Iris pigment epithelial cell (primary cell): ENCODE data around the gene ST6GALNAC3.
A peak's percentile ranks its signal among the peaks of the same experiment; 100 is the strongest.
"Not testable (repeated sequence)": the region's sequence is repeated elsewhere in the genome, so short reads cannot be mapped to it uniquely, and the experiment has no call there.

ENCODE experiments used
- DNase-seq: peaks from one replicate; pipeline ENCODE4 v3.0.0-alpha.2; 2011; ENCODE audit warnings: low read depth

The ST6GALNAC3 gene

DNA sequence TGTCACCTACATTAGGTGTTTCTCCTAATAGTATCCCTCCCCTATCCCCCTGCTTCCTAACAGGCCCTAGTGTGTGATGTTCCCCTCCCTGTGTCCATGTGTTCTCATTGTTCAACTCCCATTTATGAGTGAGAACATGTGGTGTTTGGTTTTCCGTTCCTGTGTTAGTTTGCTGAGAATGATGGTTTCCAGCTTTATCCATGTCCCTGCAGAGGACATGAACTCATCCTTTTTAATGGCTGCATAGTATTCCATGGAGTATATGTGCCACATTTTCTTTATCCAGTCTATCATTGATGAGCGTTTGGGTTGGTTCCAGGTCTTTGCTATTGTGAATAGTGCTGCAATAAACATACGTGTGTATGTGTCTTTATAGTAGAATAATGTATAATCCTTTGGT, 267.3 kb downstream of the ST6GALNAC3 start:
- DNase-seq: not testable (repeated sequence)

DNA sequence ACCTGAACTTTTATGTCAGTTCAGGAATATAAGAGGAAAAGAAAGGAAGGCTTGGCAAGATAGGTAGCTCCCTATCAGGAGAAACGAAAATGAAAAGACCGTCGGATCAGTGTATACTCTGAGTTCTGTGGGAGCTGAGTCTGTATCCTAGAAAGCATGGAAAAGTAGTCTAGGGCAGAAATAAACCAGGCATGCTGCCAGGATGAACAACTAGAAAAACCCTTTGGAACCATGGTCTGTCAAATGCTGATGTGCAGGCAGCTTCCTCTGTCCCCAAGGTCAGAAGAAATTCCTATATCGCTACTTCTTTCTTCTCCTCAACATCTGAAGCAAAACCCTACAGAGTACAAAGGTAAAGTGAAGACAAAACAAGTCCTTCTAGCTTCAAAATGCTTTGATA, 268.8 kb downstream of the ST6GALNAC3 start:
- no peak for DNase-seq

DNA sequence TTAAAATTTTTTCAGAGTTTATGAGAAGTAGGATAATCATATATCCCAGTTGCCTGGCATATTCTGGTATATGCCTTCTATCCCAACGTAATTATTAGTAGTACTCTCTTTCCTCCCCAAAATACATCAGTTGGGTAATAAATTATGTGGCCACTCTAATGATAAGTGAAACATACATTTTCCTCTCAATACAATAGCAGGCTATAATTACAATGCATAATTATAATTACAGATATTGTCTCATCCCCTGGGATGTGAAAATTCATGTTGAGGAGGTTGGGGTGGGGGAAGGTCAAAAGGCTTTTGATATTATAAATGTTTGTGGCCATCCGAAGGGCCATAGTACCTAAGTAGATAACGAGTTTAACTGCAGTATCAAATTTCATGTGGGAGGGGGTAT, 277.1 kb downstream of the ST6GALNAC3 start:
- DNase-seq: no peak

DNA sequence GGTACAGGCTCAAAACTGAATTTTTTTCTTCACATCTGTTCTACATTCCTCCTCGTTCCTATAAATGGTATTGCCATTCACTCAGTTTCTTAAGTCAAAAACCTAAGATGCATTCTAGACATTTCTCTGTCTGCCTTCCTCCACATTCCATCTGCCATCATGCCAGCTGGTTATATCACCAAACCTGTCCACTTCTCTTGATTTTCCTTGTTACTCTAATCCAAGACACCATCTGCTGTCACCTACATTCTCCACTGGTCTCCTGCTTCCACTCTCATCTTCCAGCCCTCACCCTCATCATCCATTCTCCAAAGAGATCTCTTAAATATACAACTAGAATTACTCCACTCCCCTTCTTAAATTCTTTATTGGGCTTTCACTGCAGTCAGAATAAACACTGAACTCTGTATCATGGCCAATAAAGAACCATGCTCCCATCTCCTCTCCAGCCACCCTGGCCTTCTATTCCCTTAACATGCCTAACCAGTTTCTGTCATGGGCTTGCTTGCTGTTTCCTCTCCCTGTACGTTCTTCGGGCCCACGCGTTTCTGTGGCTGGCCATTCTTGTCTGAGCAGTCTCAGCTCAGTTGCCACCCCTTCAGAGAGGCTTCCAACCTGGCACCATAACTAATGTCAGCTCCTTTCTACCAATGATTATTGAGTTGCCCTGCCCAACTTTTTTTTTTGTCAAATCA, 278.3 kb downstream of the ST6GALNAC3 start:
- DNase-seq: no peak

DNA sequence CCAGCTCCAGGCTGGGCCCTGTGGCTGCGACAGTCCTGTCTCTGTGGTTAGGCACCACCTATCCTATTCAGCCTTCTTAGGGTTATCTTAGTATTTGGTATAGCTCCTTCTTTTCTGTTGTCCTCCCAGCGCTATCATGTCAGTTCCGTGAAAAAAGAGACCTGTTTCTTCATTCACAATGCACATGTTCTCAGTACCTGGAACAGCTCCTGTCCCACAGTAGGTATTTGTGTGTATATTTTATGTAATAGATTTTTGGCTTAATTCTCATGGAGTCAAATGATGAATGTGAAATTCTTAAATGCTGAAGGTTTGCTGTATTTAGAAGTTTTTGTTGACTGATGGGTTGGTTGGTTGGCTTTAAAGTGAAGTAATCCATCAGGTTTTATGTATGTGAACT, 279.7 kb downstream of the ST6GALNAC3 start:
- DNase-seq: no peak

DNA sequence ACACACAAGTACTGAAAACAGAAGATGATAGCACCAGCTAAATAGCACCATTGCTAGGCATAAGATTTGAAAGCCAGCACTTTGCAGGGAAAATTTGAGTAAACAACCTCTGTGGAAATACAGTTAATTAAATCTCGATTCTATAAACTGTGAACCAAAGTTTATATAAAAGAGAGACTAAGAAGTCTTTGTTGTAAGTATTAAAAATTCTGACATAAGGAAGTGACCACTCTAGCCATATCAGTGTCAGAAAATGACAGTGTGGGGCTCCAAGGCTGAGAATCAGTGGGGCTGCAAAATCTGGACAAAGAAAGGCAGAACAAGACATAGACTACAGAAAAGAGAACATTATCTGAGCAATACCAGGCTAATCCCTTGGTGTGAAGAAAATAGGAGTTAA, 292.2 kb downstream of the ST6GALNAC3 start:
- DNase-seq: no peak

DNA sequence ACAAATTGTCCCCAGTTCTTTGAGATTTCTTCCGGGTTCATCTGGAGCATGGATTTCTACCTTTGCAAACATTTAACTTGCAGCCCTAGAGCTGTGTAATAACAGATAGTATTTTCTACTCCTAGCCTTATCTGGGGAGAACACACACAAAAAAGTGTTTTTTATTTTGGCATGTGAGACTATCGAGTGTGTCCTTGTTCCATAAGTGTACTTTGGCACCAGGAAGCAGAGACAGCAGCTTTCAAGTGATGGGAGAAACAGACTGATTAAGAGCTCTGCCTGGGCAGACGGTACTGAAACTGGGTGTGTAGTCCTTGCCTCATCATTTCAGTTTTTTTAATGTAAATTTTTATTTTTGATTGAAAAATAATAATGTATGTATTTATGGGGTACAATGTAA, 297.4 kb downstream of the ST6GALNAC3 start:
- DNase-seq: no peak

DNA sequence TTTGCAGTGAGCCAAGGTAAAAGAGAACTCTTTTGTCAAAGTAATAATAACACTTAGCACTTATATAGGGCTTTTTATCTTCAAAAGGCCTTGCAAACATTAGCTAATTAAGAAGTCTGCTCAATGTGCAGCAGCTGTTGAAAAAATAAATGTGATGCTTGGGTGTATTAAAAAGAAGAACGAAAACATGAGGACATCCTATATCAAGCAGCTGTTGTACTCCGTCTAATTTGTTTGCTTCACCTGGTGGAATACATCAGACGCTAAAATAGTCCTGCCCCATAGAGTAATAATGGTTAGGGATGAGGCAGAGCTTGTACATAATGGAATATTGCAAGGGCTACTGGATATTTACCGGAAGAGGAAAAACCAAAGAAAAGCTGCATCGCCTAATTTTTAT, 299.5 kb downstream of the ST6GALNAC3 start:
- DNase-seq: no peak

DNA sequence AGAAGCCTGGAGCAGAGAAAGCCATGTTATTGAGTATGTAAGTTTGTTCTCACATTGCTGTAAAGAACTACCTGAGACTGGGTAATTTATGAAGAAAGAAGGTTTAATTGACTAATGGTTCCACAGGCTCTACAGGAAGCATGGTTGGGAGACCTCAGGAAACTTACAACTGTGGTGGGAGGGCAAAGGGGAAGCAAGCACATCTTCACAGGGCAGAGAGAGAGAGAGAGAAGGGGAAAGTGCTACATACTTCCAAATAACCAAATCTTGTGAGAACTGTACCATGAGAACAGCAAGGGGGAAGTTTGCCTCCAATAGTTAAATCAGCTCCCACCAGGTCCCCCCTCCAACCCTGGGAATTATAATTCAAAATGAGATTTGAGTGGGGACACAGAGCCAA, 302.7 kb downstream of the ST6GALNAC3 start:
- DNase-seq: no peak

DNA sequence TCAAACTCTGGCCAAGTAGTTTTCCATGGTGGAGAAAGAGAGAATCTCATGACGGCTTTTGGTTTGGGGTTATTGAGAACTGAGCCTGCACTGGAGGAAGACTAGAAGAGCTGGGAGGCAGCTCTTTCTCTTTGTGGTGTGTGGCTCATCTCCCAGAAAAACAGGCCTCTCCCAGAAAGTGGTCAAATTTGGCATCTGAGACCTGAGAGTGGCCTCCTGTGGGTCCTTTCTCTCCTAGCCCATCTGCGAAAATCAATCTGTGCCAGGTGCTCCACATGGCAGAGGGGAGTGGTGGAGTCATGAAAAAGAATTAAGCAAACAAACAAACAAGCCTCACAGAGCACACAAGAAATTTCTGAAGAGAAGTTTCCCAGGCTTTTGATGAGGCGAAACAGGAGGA, 305.0 kb downstream of the ST6GALNAC3 start:
- no peak for DNase-seq

DNA sequence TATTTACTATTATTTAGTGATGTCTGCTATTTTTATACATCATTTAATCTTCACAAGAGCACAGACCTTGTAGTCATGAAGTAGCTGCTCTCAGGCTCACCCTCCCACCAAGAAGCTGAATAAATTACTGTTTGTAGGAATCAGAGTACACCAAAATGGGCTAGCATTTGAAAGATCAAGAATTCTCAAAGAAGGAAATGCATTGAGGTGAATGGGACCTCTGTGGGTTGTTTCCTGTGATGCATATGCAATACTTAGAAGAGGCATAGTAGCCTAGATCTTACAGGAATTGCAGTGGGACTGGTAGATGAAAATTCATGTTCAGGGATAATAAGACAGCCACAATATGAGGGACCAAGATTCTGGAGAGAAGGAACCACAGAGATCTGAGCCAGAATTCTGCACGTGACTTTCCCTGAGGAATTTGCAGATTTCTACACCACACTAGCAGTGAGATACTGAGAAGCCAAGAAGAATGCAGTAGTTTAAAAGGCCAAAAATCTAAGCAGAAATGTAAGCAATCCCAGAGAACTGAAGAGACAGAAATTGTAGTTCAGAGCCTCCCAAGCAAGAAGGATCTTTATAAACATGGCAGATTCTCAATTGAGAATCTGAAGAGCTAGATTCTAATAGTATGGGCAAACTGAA, 307.0 kb downstream of the ST6GALNAC3 start:
- DNase-seq: peak; percentile 0

DNA sequence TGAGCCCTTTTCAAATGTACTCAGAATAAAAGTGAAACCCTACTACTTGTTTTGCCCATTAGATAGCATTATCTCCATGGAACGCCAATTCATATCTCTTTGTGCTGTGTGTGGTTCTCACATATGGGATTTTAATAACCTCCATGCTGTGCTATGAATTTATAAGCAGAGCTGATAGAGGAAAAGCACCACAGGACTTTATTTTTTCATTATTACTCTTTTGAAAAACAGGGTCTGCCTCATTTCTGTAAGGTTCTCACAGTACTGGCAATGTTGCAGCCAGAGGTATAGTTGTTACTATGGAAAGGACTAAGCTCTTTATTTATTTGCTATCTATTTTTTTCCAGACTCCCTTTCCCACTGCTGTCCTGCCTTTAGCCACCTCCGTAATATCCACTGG, 313.7 kb downstream of the ST6GALNAC3 start:
- DNase-seq: no peak

DNA sequence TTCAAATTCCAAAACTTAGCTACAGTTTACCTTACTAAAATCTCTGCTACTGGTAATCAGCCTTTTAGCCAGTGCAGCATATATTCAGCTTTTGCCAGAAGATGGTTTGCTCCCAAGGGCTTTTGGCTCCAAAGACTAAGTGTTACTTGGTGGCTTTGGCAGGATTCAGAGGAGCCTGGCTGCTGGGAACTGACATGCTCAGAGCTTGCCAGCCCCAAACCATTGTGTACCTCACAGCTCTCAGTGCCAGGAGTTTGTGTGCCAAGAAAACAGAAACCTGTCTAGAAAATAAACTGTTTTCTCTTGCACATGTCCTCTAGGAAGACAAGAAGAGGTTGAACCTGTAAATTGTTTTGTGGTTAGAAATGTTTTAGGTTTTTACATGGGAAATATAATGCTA, 315.9 kb downstream of the ST6GALNAC3 start:
- DNase-seq: no peak

DNA sequence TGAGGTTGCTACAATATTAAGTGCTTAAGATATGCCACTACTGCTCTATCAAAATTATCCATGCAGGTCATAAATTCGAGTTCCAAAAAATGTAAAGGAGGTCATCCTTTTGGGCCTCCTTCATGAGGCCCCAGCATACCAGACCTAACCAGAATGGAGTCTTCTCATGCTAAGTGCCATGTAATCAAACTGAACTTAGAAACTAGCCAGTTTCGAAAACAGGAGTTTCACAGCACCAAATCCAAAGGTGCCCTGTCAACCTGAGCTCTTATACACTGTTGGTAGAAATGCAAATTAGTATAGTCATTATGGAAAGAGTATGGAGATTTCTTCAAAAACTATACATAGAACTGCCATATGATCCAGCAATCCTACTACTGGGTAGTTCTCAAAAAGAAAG, 320.5 kb downstream of the ST6GALNAC3 start:
- no peak for DNase-seq

DNA sequence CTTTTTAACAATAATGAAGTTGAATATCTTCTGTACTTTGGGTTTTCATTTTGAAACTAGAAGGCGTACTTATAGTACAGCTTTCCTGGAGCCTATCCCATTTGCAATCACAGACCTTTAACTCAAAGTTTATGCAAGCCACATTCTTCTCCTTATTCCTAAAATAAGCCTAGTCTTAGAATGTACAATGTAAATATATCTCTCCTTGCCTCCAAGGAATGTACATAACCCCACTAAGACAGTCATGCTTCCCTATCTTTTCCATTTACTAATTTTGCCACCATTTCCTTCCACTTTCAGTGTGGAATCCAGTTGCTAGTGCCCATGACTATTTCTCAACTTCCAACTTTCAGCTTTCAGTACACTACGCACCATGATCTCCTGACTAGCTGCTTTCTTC, 327.6 kb downstream of the ST6GALNAC3 start:
- DNase-seq: no peak

DNA sequence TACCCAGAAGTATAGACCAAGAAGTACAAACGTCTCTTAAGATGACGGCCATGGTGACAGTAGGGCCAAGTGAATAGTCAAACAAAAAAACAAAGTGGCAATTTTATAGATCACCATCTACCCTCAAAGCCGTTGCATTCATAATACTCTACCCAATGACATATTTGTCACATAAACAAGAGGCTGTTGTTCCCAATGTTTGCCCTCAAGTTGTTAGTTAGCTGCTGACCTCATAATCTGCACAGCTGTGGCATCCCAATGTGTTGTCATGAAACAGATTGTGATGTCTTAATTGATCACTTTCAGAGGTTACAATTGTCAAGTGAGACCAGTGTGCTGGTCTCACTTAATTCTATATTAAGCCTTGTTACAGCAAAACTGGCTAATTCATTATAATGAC, 333.8 kb downstream of the ST6GALNAC3 start:
- no peak for DNase-seq

DNA sequence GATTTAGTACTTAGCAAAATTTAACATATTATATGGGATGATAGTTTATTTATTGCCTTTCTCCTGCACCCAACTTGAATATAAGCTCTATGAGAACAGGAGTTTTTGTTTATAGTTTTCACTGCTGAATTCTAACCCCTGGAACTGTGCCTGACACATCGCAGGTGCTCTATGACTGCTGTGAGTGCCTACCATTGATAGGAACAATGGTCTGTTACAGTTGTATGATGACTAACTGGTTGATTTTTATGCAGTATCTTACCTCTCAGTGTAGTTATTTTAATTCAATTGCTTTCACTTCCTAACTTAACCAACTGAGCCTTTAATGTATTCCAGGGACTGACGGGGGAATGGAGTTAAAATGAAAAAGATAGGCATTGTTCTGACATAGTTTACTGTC, 336.0 kb downstream of the ST6GALNAC3 start:
- no peak for DNase-seq

DNA sequence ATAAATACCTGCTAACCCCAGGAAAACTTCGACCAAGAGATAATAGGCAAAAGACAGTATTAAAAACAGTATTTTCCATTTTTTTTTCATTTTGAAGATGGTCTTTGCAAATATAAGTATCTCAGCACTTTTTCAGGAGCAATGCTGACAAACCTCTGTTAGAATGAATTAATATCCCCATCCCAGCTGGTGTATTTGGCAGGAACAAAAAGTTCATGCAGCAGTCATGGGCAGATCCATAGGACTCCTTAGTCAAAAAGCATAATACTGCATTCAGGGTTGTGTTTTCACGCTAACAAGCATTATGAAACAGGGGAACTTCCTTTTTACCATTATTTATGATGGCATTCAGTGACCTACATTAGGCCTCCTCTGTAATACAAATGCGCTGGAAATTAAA, 344.0 kb downstream of the ST6GALNAC3 start:
- no peak for DNase-seq

DNA sequence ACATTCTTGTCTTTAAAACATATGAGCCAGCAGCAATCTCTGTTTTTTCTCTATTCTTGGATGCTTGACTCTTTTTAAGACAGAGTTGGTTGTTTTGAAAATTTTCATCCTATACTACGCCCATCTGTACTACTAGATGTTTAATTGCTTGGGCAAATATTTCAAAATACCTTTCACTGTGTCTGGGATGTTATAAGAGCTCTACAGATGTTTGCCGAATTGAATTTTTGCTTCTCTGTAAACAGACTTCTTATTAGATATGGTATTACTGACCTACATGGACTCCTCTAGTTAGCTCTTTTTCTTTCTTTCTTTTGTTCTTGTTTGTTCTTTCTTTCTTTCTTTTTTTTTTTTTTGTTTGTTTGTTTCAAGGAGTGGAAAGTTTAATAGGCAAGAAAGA, 345.1 kb downstream of the ST6GALNAC3 start:
- no peak for DNase-seq

DNA sequence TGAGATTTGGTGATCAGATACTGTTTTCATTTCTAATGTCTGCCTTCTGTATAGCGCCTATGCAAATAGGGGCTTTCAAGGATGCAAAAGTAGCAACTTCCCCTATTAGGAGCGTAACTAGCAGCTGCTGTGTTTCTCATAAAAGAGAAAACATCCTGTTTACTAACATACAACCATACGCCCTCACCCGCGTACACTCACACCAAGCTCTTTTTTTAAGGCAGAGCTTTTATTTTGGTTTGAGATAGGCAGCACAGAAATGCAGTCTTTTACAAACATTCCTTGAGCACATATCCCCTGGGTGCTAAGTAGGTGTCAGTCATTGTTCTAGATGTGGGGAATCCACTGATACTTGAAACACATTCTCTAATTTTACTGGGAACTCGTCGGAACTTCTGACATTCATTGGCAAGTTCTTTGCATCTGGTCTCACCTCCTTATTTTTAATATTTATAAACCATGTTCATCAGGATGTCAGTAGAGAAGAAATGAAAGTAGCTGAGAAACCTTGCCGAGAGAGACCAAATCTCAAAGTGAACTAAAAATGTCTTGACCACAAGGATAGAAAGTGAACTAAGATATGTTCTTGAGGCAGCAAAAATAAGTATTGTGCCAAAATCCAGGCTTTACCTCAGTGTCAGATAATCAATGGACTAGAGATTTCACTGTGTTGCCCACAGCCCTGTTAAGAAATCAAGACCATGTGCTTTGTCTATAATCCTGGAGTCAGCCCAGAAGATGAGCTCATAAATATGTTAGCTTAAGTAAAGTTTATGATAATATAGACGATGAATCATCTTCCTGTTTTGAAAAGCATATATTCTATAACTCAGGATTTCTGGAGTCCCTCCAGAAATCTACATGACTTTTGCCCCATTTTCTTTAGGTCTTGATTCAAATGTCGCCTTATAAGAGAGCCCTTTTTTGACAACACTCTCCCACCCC, 350.9 kb downstream of the ST6GALNAC3 start:
- DNase-seq: peak; percentile 92

DNA sequence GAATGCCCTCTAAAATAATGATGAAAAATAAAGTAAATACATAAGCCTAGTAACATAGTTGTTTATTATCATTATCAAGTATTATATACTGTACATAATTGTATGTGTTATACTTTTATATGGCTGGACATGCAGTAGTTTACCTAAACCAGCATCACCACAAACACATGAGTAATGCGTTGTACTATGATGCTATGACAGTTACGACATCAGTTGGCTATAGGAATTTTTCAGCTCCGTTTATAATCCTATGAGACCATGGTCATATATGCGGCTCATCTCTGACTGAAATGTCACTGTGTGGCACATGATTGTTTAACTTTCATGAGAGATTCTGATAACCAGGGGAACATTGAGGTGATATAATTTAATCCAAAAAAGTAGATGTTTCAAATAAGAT, 352.1 kb downstream of the ST6GALNAC3 start:
- DNase-seq: peak; percentile 82

DNA sequence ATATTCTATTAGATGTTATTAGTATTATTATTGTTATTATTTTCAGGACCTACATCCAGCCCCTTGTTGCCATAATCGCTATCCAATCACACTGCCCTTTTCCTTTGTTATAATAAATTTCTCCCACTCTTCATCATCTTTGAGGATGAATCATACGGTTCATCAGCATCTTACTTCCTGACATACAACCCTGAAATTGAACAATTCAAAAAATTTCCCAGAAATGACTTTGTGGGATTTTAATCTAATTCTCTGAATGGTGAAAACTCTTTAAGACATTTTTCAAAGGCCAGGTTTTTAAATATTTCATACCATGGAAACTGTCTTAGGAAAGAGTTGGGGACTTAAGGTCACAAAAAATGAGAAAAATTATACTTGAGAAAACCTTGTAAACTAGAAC, 353.5 kb downstream of the ST6GALNAC3 start:
- DNase-seq: peak; percentile 45

DNA sequence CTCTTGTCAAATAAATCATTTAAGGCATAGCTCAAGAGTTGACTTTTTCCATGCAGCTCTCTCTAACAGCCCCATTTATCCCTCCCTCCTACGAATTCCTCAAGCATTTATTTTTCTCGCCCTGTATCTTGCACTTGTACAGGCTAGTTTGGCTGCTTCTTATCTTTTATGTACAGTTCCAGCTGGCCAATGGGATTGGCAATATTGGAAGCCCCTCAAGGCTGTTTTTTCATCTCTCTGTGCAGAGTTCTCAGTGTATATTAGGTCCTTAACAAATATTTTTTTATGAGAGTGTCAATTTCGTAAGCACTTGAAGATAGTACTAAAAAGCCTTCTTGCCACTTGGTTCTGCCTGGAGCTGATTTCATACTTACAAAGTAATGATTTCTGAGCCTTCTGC, 356.0 kb downstream of the ST6GALNAC3 start:
- no peak for DNase-seq
